NT2/D1 (cell line): ENCODE results near the gene CCDC142.

ENCODE experiments used
- DNase-seq: peaks from one replicate; pipeline ENCODE4 v3.0.0-alpha.2; 2011; ENCODE audit warnings: low read depth, low spot score
- H3K27me3 ChIP-seq: 2 replicates; pipeline ENCODE4 v1.6.0; 2011; ENCODE audit warnings: mild to moderate bottlenecking; ENCODE audit not compliant: insufficient read length, insufficient read depth
- H3K36me3 ChIP-seq: 2 replicates; pipeline ENCODE4 v1.6.1; 2011; ENCODE audit warnings: mild to moderate bottlenecking, low read length, mixed read lengths; ENCODE audit not compliant: insufficient read depth, insufficient read length
- H3K4me1 ChIP-seq: 2 replicates; pipeline ENCODE4 v1.5.1; 2011; ENCODE audit not compliant: insufficient read depth, insufficient read length
- H3K4me3 ChIP-seq: 2 replicates; pipeline ENCODE4 v1.5.1; 2011; ENCODE audit warnings: low read depth; ENCODE audit not compliant: insufficient read length
- H3K9ac ChIP-seq: 2 replicates; pipeline ENCODE4 v1.6.0; 2011; ENCODE audit warnings: low read depth; ENCODE audit not compliant: insufficient read length
- H3K9me3 ChIP-seq: 2 replicates; pipeline ENCODE4 v1.5.1; 2011; ENCODE audit warnings: mild to moderate bottlenecking, low read length; ENCODE audit not compliant: insufficient read depth
- SUZ12 ChIP-seq: IDR thresholded peaks from 2 replicates; pipeline ENCODE4 v1.6.1; 2011; ENCODE audit not compliant: insufficient read length, insufficient read depth; ENCODE audit errors: extremely low read depth
- YY1 ChIP-seq: IDR thresholded peaks from 2 replicates; pipeline ENCODE4 v1.6.1; 2011; ENCODE audit not compliant: insufficient read length, insufficient read depth
- ZNF274 ChIP-seq: IDR thresholded peaks from 2 replicates; pipeline ENCODE4 v1.6.1; 2011; ENCODE audit warnings: mild to moderate bottlenecking, low read depth, low read length

Gene CCDC142

DNA sequence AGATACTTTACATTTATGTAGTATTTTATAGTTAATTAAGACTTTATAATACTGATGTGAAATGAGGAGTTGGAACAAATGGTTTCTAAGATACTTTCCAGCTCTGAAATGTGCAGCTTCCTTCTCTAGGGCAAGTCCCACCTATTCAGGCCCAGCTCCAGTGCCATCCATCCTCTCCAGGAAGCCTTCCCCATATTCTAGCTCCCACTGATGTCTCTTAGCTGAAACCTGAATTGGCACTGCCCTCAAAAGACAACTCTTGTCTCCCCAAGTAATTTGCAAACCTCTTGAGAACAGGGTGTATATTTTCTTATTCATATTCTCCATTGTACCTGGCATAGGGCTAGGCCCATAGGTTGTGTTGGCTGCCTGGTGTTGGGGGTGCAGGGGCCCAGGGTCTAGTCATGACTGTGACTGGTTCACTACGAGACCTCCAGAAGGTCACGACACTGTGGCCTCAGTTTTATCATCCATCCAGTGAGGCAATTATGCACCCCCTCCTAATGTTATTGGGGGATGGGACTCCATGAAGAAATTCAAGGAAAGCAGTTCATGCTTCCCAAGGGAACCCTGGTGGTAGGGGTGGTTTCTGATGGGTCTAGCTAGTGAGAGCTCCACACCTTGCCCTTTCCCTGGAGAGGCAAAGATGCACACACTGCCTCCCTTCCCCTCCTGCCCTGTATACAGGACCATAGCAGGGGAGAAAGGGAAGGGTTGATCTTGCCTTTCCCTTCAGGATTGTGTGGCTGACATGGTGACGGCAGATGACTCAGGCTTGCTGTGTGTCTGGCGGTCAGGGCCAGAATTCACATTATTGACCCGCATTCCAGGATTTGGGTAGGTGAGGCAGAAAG is 58.4 kb downstream of the CCDC142 start:
- no peak overlapping the region for H3K4me3 ChIP-seq
- TF ChIP-seq SUZ12 = no peak
- no peak for TF ChIP-seq YY1
- no peak for TF ChIP-seq ZNF274
- peaks cover 2% of the 10 kb centered on the region for H3K4me1 ChIP-seq
- no peak overlapping the region for H3K9ac ChIP-seq
- DNase-seq = no peak
- H3K27me3 ChIP-seq = peaks cover 17% of the 10 kb centered on the region
- H3K36me3 ChIP-seq = peaks cover 48% of the 10 kb centered on the region
- no peaks in the 10 kb centered on the region for H3K9me3 ChIP-seq
